DMS114 treated with DMSO at 0.1 percent for 48 hours (cell line): Measurements from ENCODE around the gene SH3BP1.

Experiments
- DNase-seq: peaks from one replicate; lab custom pipeline; 2025; ENCODE audit not compliant: unreplicated experiment; lab: John Stamatoyannopoulos, UW

Gene SH3BP1

DNA sequence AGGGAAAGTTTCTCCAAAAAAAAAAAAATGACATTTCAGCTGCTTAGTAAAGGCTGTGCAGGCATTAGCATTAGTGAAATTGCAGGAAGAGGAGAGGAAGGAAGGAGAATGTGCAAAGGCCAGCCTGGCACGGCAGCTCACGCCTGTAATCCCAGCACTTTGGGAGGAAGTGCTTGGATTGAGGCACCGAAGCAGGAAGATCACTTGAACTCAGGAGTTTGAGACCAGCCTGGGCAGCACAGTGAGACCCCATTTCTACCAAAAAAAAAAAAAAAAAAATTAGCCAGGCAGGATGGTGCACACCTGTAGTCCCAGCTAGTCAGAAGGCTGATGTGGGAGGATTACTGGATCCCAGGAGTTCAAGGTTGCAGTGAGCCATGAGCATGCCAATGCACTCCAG, 65.2 kb downstream of the SH3BP1 start:
- DNase-seq: no peak

DNA sequence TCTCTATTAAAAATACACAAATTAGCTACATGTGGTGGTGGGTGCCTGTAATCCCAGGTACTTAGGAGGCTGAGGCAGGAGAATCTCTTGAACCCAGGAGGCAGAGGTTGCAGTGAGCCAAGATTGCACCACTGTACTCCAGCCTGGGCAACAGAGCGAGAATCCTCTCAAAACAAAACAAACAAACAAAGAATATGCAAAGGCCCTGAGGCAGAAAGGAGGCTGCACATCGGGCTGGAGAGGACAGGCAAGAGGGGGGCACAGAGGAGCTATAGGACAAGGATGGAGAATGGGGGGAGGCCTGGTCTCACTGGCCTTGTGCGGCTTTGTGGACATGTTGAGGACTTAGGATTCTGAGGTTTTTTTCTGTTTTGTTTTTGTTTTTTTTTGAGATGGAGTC, 65.7 kb downstream of the SH3BP1 start:
- DNase-seq: no peak
